ENCODE measurements around the gene ABI2. TPM values are rescaled to one million over a fixed set of nuclear protein-coding genes. Genes with fewer than 3 reads are reported as not detected.

The ABI2 gene
- total RNA-seq, 2 experiments from 2014 or later: 19.3 to 21.0 TPM

DNA sequence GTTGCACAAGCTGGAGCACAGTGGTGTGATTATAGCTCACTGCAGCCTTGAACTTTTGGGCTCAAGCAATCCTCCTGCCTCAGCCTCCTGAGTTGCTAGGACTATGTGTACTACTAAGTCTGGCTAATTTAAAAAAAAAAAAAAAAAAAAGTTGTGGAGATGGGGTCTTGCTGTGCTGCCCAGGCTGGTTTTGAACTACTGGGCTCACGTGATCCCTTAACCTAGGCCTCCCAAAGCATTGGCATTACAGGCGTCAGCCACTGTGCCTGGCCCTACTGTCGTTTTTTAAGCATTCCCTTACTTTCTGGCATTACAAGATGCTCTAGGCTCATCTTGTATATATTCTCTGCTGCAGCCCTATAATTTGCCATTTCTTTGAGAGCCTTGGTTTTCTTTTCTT, 118.6 kb downstream of the ABI2 start:
- Histone ChIP-seq H3K4me1 (ENCODE audit: insufficient read depth, low read length) (no peaks in the 10 kb centered on the region), H3K36me3 (ENCODE audit: insufficient read depth, low read length) (peaks cover 2% of the 10 kb centered on the region), H3K4me3 (ENCODE audit: low read length) (no peak overlapping the region), H3K27me3 (ENCODE audit: control insufficient read depth in 1 of 2, insufficient read depth in 2 of 2, low read length in 2 of 2) (no peaks in the 10 kb centered on the region), H3K9me3 (ENCODE audit: control insufficient read depth in 1 of 2, insufficient read depth in 1 of 2, low read length in 2 of 2) (no peaks in the 10 kb centered on the region), H3K27ac (ENCODE audit: low read depth in 1 of 2, low read length in 2 of 2) (no peak overlapping the region)
- Mint-ChIP-seq H3K4me1 (ENCODE audit: low read depth) (no peaks in the 10 kb centered on the region), H3K36me3 (ENCODE audit: low read depth) (peaks cover 16% of the 10 kb centered on the region), H3K27ac (no peak overlapping the region), H3K4me3 (no peak overlapping the region), H3K9me3 (no peaks in the 10 kb centered on the region), H3K27me3 (no peaks in the 10 kb centered on the region)
- POLR2A ChIA-PET: interaction anchor here (0.5 kb wide), 1 partner anchor 101 kb away, joined by 3 read pairs; no protein-coding TSS in a partner anchor
- ATAC-seq (ENCODE audit: poor library complexity) (no peak), DNase-seq (no peak)
- CTCF ChIA-PET: no interaction called here
- TF ChIP-seq, protein P1, sequence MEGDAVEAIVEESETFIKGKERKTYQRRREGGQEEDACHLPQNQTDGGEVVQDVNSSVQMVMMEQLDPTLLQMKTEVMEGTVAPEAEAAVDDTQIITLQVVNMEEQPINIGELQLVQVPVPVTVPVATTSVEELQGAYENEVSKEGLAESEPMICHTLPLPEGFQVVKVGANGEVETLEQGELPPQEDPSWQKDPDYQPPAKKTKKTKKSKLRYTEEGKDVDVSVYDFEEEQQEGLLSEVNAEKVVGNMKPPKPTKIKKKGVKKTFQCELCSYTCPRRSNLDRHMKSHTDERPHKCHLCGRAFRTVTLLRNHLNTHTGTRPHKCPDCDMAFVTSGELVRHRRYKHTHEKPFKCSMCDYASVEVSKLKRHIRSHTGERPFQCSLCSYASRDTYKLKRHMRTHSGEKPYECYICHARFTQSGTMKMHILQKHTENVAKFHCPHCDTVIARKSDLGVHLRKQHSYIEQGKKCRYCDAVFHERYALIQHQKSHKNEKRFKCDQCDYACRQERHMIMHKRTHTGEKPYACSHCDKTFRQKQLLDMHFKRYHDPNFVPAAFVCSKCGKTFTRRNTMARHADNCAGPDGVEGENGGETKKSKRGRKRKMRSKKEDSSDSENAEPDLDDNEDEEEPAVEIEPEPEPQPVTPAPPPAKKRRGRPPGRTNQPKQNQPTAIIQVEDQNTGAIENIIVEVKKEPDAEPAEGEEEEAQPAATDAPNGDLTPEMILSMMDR (IDR thresholded peaks at IDR 0.05): no peak
- intact Hi-C loops (cut with DNase I, micrococcal nuclease): no loop called here

DNA sequence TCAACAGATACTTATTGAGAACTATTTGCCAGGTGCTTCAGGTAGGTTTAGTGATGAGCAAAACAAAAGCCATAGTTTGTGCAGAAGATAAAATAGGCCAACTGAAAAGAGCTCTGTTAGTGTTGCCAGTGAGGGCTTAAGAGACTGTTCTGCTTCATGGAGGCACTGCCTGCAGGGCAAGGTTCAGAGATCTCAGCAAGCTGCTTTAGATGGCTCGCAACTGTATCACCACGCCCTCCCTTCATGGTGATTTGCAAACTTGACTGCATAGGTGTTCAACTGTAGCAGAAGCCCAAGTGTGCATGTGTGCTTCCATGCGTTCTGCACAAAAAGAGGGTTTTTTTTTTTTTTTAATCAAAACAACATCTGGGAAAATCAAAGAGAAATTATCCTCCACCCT, 122.4 kb downstream of the ABI2 start:
- Mint-ChIP-seq H3K36me3 (ENCODE audit: low read depth) (peaks cover 10% of the 10 kb centered on the region), H3K27me3 (no peaks in the 10 kb centered on the region), H3K4me3 (no peak overlapping the region), H3K4me1 (ENCODE audit: low read depth) (peaks cover 4% of the 10 kb centered on the region), H3K27ac (no peak overlapping the region), H3K9me3 (no peaks in the 10 kb centered on the region)
- Histone ChIP-seq H3K36me3 (ENCODE audit: insufficient read depth, low read length) (no peaks in the 10 kb centered on the region), H3K9me3 (ENCODE audit: control insufficient read depth in 1 of 2, insufficient read depth in 1 of 2, low read length in 2 of 2) (no peaks in the 10 kb centered on the region), H3K4me3 (ENCODE audit: low read length) (no peak overlapping the region), H3K4me1 (ENCODE audit: insufficient read depth, low read length) (no peaks in the 10 kb centered on the region), H3K27me3 (ENCODE audit: control insufficient read depth in 1 of 2, insufficient read depth in 2 of 2, low read length in 2 of 2) (no peaks in the 10 kb centered on the region), H3K27ac (ENCODE audit: low read depth in 1 of 2, low read length in 2 of 2) (no peak overlapping the region)
- no peak for DNase-seq
- TF ChIP-seq, protein P1 (IDR thresholded peaks at IDR 0.05): no peak
- intact Hi-C loops (cut with DNase I, micrococcal nuclease): loop anchor here (5.0 to 10.0 kb wide), 3 partner anchors 226 to 623 kb away; no protein-coding TSS in a partner anchor
- POLR2A ChIA-PET: no interaction called here
- no peak for ATAC-seq (ENCODE audit: poor library complexity)
- CTCF ChIA-PET: no interaction called here

DNA sequence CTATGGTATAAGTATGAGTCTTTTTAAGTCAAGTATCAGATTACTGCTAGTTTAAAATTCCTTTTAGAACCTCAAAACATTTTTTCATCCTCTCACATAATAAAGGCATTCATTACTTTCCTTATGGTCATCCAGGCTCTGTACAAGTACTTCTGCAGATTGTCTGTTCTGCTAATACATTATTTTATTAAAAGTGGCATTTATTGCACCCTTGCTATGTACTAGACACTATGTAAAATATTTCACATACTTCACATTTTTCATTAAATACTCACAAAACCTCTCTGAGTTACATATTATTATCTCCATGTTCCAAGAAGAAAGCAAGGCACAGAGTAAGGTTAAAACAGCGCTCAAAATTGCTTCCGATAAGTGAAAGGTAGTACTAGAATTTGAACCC, 122.8 kb downstream of the ABI2 start:
- DNase-seq (no peak), ATAC-seq (ENCODE audit: poor library complexity) (no peak)
- intact Hi-C loops (cut with DNase I, micrococcal nuclease): loop anchor here (5.0 to 10.0 kb wide), 3 partner anchors 226 to 624 kb away; no protein-coding TSS in a partner anchor
- no peaks in the 10 kb centered on the region for H3K9me3 ChIP-seq (ENCODE audit: control insufficient read depth in 1 of 2, insufficient read depth in 1 of 2, low read length in 2 of 2)
- TF ChIP-seq, protein P1 (IDR thresholded peaks at IDR 0.05): no peak
- Mint-ChIP-seq H3K27me3 (no peaks in the 10 kb centered on the region), H3K4me1 (ENCODE audit: low read depth) (peaks cover 4% of the 10 kb centered on the region), H3K4me3 (no peak overlapping the region), H3K36me3 (ENCODE audit: low read depth) (peaks cover 10% of the 10 kb centered on the region), H3K9me3 (no peaks in the 10 kb centered on the region), H3K27ac (no peak overlapping the region)
- no peaks in the 10 kb centered on the region for H3K4me1 ChIP-seq (ENCODE audit: insufficient read depth, low read length)
- POLR2A ChIA-PET: no interaction called here
- H3K4me3 ChIP-seq (ENCODE audit: low read length): no peak overlapping the region
- CTCF ChIA-PET: no interaction called here
- no peak overlapping the region for H3K27ac ChIP-seq (ENCODE audit: low read depth in 1 of 2, low read length in 2 of 2)
- no peaks in the 10 kb centered on the region for H3K36me3 ChIP-seq (ENCODE audit: insufficient read depth, low read length)
- H3K27me3 ChIP-seq (ENCODE audit: control insufficient read depth in 1 of 2, insufficient read depth in 2 of 2, low read length in 2 of 2): no peaks in the 10 kb centered on the region
